ENCODE data around the gene MC4R.

MC4R gene

DNA sequence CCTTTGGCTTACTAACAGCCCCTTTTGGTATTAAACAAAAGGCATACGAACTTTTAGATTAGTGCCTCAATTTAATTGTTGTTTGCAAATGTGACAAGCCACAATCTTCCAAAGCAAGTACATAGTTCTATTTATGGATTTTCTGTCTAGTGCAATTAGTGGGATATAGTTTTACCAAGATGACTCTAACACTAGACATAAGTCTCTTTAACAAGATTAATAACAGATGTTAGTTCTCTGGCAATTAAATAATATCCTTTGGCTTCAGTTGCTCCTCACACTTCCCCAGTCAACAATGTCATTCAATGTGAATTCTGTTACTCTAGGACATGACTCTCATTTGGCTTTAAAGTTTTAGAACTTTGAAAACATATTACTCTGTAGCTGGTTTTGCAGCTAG is 16.7 kb upstream of the MC4R start:
- no peak overlapping the region for H3K4me3 ChIP-seq (ENCODE audit: extremely low read depth, insufficient read depth, low read length, poor library complexity, severe bottlenecking)
- no CpG with 5 or more reads among the region's 1 CpG for WGBS, 2 experiments (ENCODE audit: insufficient coverage in 2 of 2)
- no peaks in the 10 kb centered on the region for H3K4me1 ChIP-seq (ENCODE audit: control insufficient read depth, insufficient read depth, low read length, poor library complexity, severe bottlenecking)
- H3K36me3 ChIP-seq (ENCODE audit: control insufficient read depth, insufficient read depth, low read length), result no peaks in the 10 kb centered on the region
- no peak overlapping the region for H3K27ac ChIP-seq (ENCODE audit: low read depth, low read length, severe bottlenecking)
- H3K9me3 ChIP-seq (ENCODE audit: control insufficient read depth, low read length), result no peaks in the 10 kb centered on the region

GRCh38 chr18:60385693-60386092 is 13.1 kb upstream of the MC4R start:
- Histone ChIP-seq H3K4me3 (ENCODE audit: extremely low read depth, insufficient read depth, low read length, poor library complexity, severe bottlenecking) (no peak overlapping the region), H3K36me3 (ENCODE audit: control insufficient read depth, insufficient read depth, low read length) (no peaks in the 10 kb centered on the region), H3K9me3 (ENCODE audit: control insufficient read depth, low read length) (no peaks in the 10 kb centered on the region), H3K27ac (ENCODE audit: low read depth, low read length, severe bottlenecking) (no peak overlapping the region), H3K4me1 (ENCODE audit: control insufficient read depth, insufficient read depth, low read length, poor library complexity, severe bottlenecking) (no peaks in the 10 kb centered on the region)
- 91 to 97% methylated on average over 5 of the region's 5 CpGs for WGBS, 2 experiments (ENCODE audit: insufficient coverage in 2 of 2)

GRCh38 chr18:60383893-60384292 is 11.3 kb upstream of the MC4R start:
- Histone ChIP-seq H3K4me3 (ENCODE audit: extremely low read depth, insufficient read depth, low read length, poor library complexity, severe bottlenecking) (no peak overlapping the region), H3K9me3 (ENCODE audit: control insufficient read depth, low read length) (no peaks in the 10 kb centered on the region), H3K4me1 (ENCODE audit: control insufficient read depth, insufficient read depth, low read length, poor library complexity, severe bottlenecking) (no peaks in the 10 kb centered on the region), H3K36me3 (ENCODE audit: control insufficient read depth, insufficient read depth, low read length) (no peaks in the 10 kb centered on the region), H3K27ac (ENCODE audit: low read depth, low read length, severe bottlenecking) (no peak overlapping the region)
- no CpG with 5 or more reads among the region's 2 CpGs for WGBS, 2 experiments (ENCODE audit: insufficient coverage in 2 of 2)

DNA sequence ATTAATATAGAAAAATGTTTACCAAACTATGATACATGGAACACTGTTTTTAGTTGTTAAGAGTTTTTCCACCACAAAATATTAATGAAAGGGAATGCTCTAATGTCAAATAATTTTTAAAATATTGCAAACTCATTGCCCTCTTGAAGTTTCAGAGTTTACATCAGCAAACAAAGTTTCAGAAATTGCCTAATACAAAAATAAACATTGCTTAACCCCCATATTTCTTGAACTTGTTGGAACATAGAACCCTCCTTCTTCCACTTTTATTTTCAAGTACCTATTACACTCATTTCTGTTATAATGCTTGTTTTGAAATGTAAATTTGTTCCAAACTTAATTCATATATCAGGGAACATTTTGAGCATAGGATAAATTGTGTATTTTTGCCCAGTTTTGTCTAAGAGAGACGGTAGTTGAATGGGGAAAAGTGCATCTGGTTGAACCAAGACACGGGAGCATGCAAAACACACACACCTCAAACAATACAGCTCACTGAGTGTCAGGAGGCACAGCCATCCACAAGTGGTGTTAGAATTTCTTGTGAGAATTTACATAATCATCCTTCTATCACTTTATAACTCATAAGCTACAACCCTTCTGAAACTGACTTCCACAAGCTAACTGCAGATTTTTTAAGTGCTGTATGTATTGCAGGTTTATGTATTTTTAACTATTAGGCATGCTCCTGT is 5.3 kb upstream of the MC4R start:
- H3K4me1 ChIP-seq (ENCODE audit: control insufficient read depth, insufficient read depth, low read length, poor library complexity, severe bottlenecking), result no peaks in the 10 kb centered on the region
- H3K36me3 ChIP-seq (ENCODE audit: control insufficient read depth, insufficient read depth, low read length), result no peaks in the 10 kb centered on the region
- no CpG with 5 or more reads among the region's 2 CpGs for WGBS, 2 experiments (ENCODE audit: insufficient coverage in 2 of 2)
- no peak overlapping the region for H3K4me3 ChIP-seq (ENCODE audit: extremely low read depth, insufficient read depth, low read length, poor library complexity, severe bottlenecking)
- H3K27ac ChIP-seq (ENCODE audit: low read depth, low read length, severe bottlenecking), result no peak overlapping the region
- H3K9me3 ChIP-seq (ENCODE audit: control insufficient read depth, low read length), result no peaks in the 10 kb centered on the region

DNA sequence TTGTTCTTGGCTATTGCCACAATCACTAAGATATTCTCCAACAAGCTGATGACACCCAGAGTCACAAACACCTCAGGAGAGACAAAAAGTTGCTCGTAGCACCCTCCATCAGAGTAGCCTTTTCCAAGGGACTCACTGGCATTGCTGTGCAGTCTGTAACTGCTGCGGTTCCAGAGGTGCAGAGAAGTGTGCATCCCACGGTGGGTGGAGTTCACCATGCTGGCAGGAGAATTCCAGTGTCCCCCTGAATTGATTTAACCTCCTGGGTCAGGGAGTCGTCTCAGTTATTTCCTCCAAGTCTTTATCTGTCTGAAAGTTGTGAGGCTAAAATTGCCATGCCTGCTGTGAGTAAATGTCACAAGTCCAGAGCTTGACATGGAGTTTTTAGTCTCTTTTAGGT is 443 bp downstream of the MC4R start:
- H3K27ac ChIP-seq (ENCODE audit: low read depth, low read length, severe bottlenecking), result peak overlapping the region; percentile 55
- H3K4me3 ChIP-seq (ENCODE audit: extremely low read depth, insufficient read depth, low read length, poor library complexity, severe bottlenecking), result no peak overlapping the region
- no peaks in the 10 kb centered on the region for H3K36me3 ChIP-seq (ENCODE audit: control insufficient read depth, insufficient read depth, low read length)
- no peaks in the 10 kb centered on the region for H3K9me3 ChIP-seq (ENCODE audit: control insufficient read depth, low read length)
- no peaks in the 10 kb centered on the region for H3K4me1 ChIP-seq (ENCODE audit: control insufficient read depth, insufficient read depth, low read length, poor library complexity, severe bottlenecking)
- WGBS, 2 experiments (ENCODE audit: insufficient coverage in 2 of 2), result 74 to 77% methylated on average over 4 of the region's 4 CpGs

DNA sequence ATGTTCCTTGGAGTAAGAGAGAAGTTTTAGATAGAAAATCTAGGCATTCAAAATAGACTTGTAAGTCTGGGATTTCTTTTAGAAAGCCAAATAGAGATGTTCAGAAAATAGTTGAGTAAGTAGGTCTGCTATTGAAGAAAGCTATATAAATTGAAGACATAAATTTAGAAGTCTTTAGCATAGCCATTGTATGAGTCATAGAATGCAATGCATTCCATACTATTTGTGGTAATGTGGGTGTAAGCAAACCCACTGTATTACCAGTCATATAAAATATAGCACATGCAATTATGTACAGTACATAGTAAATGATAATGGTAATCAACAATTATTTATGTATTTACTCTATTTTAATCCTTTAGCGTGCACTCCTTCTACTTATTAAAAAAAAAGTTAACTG is 14.1 kb downstream of the MC4R start:
- Histone ChIP-seq H3K27ac (ENCODE audit: low read depth, low read length, severe bottlenecking) (no peak overlapping the region), H3K4me3 (ENCODE audit: extremely low read depth, insufficient read depth, low read length, poor library complexity, severe bottlenecking) (no peak overlapping the region), H3K9me3 (ENCODE audit: control insufficient read depth, low read length) (no peaks in the 10 kb centered on the region), H3K36me3 (ENCODE audit: control insufficient read depth, insufficient read depth, low read length) (no peaks in the 10 kb centered on the region), H3K4me1 (ENCODE audit: control insufficient read depth, insufficient read depth, low read length, poor library complexity, severe bottlenecking) (no peaks in the 10 kb centered on the region)
- no CpG with 5 or more reads among the region's 1 CpG for WGBS, 2 experiments (ENCODE audit: insufficient coverage in 2 of 2)

- Histone ChIP-seq H3K4me3 (ENCODE audit: extremely low read depth, insufficient read depth, low read length, poor library complexity, severe bottlenecking) (no peak overlapping the region), H3K36me3 (ENCODE audit: control insufficient read depth, insufficient read depth, low read length) (no peaks in the 10 kb centered on the region), H3K4me1 (ENCODE audit: control insufficient read depth, insufficient read depth, low read length, poor library complexity, severe bottlenecking) (no peaks in the 10 kb centered on the region), H3K9me3 (ENCODE audit: control insufficient read depth, low read length) (no peaks in the 10 kb centered on the region), H3K27ac (ENCODE audit: low read depth, low read length, severe bottlenecking) (no peak overlapping the region)
- 81 to 100% methylated on average over 1 to 2 of the region's 3 CpGs for WGBS, 2 experiments (ENCODE audit: insufficient coverage in 2 of 2)
Observed at GRCh38 chr18:60350941-60351340, 21.6 kb downstream of the MC4R start.

GRCh38 chr18:60350150-60350549 is 22.4 kb downstream of the MC4R start:
- H3K4me3 ChIP-seq (ENCODE audit: extremely low read depth, insufficient read depth, low read length, poor library complexity, severe bottlenecking), result no peak overlapping the region
- no peak overlapping the region for H3K27ac ChIP-seq (ENCODE audit: low read depth, low read length, severe bottlenecking)
- no peaks in the 10 kb centered on the region for H3K9me3 ChIP-seq (ENCODE audit: control insufficient read depth, low read length)
- no peaks in the 10 kb centered on the region for H3K4me1 ChIP-seq (ENCODE audit: control insufficient read depth, insufficient read depth, low read length, poor library complexity, severe bottlenecking)
- 83 to 92% methylated on average over 1 of the region's 1 CpG for WGBS, 2 experiments (ENCODE audit: insufficient coverage in 2 of 2)
- H3K36me3 ChIP-seq (ENCODE audit: control insufficient read depth, insufficient read depth, low read length), result no peaks in the 10 kb centered on the region

- no peaks in the 10 kb centered on the region for H3K36me3 ChIP-seq (ENCODE audit: control insufficient read depth, insufficient read depth, low read length)
- no peak overlapping the region for H3K4me3 ChIP-seq (ENCODE audit: extremely low read depth, insufficient read depth, low read length, poor library complexity, severe bottlenecking)
- H3K9me3 ChIP-seq (ENCODE audit: control insufficient read depth, low read length), result no peaks in the 10 kb centered on the region
- no peaks in the 10 kb centered on the region for H3K4me1 ChIP-seq (ENCODE audit: control insufficient read depth, insufficient read depth, low read length, poor library complexity, severe bottlenecking)
- no peak overlapping the region for H3K27ac ChIP-seq (ENCODE audit: low read depth, low read length, severe bottlenecking)
- WGBS, 2 experiments (ENCODE audit: insufficient coverage in 2 of 2), result 100% methylated on average over 1 to 2 of the region's 4 CpGs
Observed at GRCh38 chr18:60347526-60348045, 25.0 kb downstream of the MC4R start.

DNA sequence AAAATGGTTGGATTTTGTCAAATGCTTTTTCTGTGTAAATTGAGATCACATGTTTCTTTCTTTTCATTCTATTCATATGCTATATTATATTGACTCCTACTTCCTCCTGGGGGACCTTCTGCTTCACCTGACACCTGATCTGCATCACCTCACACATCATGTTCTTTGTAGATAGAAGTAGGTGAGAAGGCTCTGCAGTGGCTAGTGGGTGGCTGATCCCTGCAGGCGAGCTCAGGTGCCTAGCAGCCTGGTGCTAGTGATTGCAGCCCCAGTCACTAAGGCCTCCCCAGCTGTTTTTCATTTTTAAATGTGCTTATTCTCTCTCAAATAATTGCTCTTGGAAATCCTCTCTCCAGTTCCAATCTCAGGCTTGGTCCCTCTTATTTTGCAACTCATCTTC is 33.6 kb downstream of the MC4R start:
- WGBS, 2 experiments (ENCODE audit: insufficient coverage in 2 of 2), result 57 to 80% methylated on average over 1 of the region's 1 CpG
- H3K27ac ChIP-seq (ENCODE audit: low read depth, low read length, severe bottlenecking), result no peak overlapping the region

DNA sequence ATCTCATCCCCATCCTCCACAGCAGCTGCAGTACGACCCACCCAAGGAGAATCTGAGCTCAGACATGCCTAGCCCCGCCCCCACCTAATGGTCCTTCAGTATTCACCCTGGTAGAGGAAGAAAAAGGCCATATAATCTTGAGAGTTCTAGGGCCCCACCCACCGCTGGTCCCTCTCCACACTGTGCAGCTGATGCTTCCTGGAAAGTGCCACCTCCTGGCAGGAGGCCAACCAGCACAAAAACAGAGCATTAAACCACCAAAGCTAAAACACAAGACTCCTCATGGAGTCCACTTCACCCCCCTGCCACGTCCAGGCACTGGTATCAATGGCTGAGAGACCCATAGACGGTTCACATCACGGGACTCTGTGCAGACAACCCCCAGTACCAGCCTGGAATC is 40.7 kb downstream of the MC4R start:
- 74 to 88% methylated on average over 3 to 4 of the region's 6 CpGs for WGBS, 2 experiments (ENCODE audit: insufficient coverage in 2 of 2)
- Histone ChIP-seq H3K4me3 (ENCODE audit: extremely low read depth, insufficient read depth, low read length, poor library complexity, severe bottlenecking) (no peak overlapping the region), H3K27ac (ENCODE audit: low read depth, low read length, severe bottlenecking) (no peak overlapping the region), H3K9me3 (ENCODE audit: control insufficient read depth, low read length) (no peaks in the 10 kb centered on the region), H3K4me1 (ENCODE audit: control insufficient read depth, insufficient read depth, low read length, poor library complexity, severe bottlenecking) (no peaks in the 10 kb centered on the region), H3K36me3 (ENCODE audit: control insufficient read depth, insufficient read depth, low read length) (no peaks in the 10 kb centered on the region)

More for the DNA sequence above, 33.6 kb downstream of the MC4R start:
- no peaks in the 10 kb centered on the region for H3K4me1 ChIP-seq (ENCODE audit: control insufficient read depth, insufficient read depth, low read length, poor library complexity, severe bottlenecking)
- no peaks in the 10 kb centered on the region for H3K9me3 ChIP-seq (ENCODE audit: control insufficient read depth, low read length)
- H3K4me3 ChIP-seq (ENCODE audit: extremely low read depth, insufficient read depth, low read length, poor library complexity, severe bottlenecking), result no peak overlapping the region
- H3K36me3 ChIP-seq (ENCODE audit: control insufficient read depth, insufficient read depth, low read length), result no peaks in the 10 kb centered on the region
